ENCODE results near the gene NOL12.

GRCh38 chr22:37713761-37714160 is 27.6 kb downstream of the NOL12 start:
- no peak for TF ChIP-seq ZNF768 (tag by site-specific recombination; IDR thresholded peaks at IDR 0.05)
- TF ChIP-seq ZBTB7A (tag by site-specific recombination; IDR thresholded peaks at IDR 0.05; ENCODE audit: low read depth), result no peak
- no peak for TF ChIP-seq ZNF510 (tag by site-specific recombination; IDR thresholded peaks at IDR 0.05; ENCODE audit: insufficient replicate concordance)
- no peak for TF ChIP-seq TCF7L2 (IDR thresholded peaks at IDR 0.05; ENCODE audit: borderline replicate concordance, low read depth, low read length)
- TF ChIP-seq ZBTB49 (tag by site-specific recombination; IDR thresholded peaks at IDR 0.05; ENCODE audit: low read depth), result no peak
- no peak for TF ChIP-seq CTCF (tag by site-specific recombination; IDR thresholded peaks at IDR 0.05)
- no peak for TF ChIP-seq RBAK (tag by site-specific recombination; IDR thresholded peaks at IDR 0.05)
- TF ChIP-seq ZNF747 (tag by site-specific recombination; IDR thresholded peaks at IDR 0.05), result no peak
- TF ChIP-seq PBX3 (CRISPR knock-in tag; IDR thresholded peaks at IDR 0.05), result no peak
- no peak for TF ChIP-seq PRDM1 (tag by site-specific recombination; IDR thresholded peaks at IDR 0.05)
